Hepatocyte (in vitro differentiated cells): ENCODE data around the gene ATP7B.

Experiments
- CTCF ChIP-seq: fragments of 200-600 bp; sonication (generic); IDR thresholded peaks from 2 replicates; pipeline ENCODE4 v1.5.1; 2016; ENCODE audit warnings: antibody characterized with exemption, mild to moderate bottlenecking; ENCODE audit not compliant: poor library complexity
- EZH2 ChIP-seq: fragments of 200-600 bp; sonication (generic); IDR thresholded peaks from 2 replicates; pipeline ENCODE4 v1.6.1; 2016; ENCODE audit warnings: antibody characterized with exemption, mild to moderate bottlenecking, borderline replicate concordance
- EZH2phosphoT487 ChIP-seq: fragments of 200-600 bp; sonication (generic); IDR thresholded peaks from one replicate; pipeline ENCODE4 v1.6.1; 2018; ENCODE audit warnings: antibody characterized with exemption, mild to moderate bottlenecking, low read depth, moderate library complexity; ENCODE audit not compliant: unreplicated experiment, severe bottlenecking

DNA sequence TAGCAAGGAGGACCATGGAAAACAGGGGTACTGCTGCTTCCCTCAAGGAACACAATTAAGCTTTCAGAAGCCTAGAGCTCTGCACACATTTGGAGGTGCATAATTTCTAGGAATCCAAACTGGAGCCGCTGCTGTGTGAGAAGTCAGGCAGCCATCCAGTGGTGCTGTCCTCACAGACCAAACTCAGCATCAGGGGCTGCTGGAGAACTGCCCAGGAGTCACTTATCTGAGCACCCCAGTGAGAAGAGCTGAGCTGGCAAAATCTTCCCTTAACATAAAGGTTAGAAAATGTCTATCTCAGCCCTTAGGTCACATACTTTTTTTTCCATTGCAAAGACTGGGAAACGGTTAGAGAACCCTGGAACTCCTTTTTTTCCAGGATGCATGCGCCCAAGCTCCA is 72.8 kb downstream of the ATP7B start:
- no peak for TF ChIP-seq CTCF
- TF ChIP-seq EZH2phosphoT487, result no peak
- TF ChIP-seq EZH2, result no peak
